SU-DHL-6 (cell line): Measurements from ENCODE around the gene CACNA1C.

ENCODE experiments used
- H2AFZ ChIP-seq: fragments of 200-600 bp; sonication (generic); 2 replicates; pipeline ENCODE4 v1.6.1; 2014; ENCODE audit warnings: low read depth, mild to moderate bottlenecking, moderate library complexity, mixed read lengths, antibody characterized with exemption, low read length; ENCODE audit not compliant: severe bottlenecking
- H3F3A ChIP-seq: fragments of 200-600 bp; shearing (Covaris generic); 2 replicates; pipeline ENCODE4 v1.6.0; 2016; ENCODE audit warnings: antibody characterized with exemption, mild to moderate bottlenecking; ENCODE audit not compliant: insufficient read depth
- H3K27ac ChIP-seq: fragments of 200-600 bp; sonication (generic); 2 replicates; pipeline ENCODE4 v1.5.1; 2016; ENCODE audit warnings: low read depth, mild to moderate bottlenecking, low read length, moderate library complexity, mixed read lengths
- H3K27me3 ChIP-seq: fragments of 200-600 bp; sonication (generic), shearing (Covaris generic); 2 replicates; pipeline ENCODE4 v1.6.0; 2014; ENCODE audit warnings: mild to moderate bottlenecking, low read length
- H3K36me3 ChIP-seq: fragments of 200-600 bp; sonication (generic); 2 replicates; pipeline ENCODE4 v1.6.1; 2014; ENCODE audit warnings: mild to moderate bottlenecking, low read length, mixed read lengths
- H3K4me2 ChIP-seq: fragments of 300-600, 200-600 bp; shearing (Covaris generic), sonication (generic); 2 replicates; pipeline ENCODE4 v1.6.0; 2014; ENCODE audit warnings: low read length, low read depth, mild to moderate bottlenecking; ENCODE audit not compliant: poor library complexity, severe bottlenecking
- H3K4me3 ChIP-seq: fragments of 200-600 bp; sonication (generic); 2 replicates; pipeline ENCODE4 v1.5.1; 2014; ENCODE audit warnings: antibody characterized with exemption, low read length, mild to moderate bottlenecking, mixed read lengths; ENCODE audit not compliant: insufficient read depth, poor library complexity, severe bottlenecking
- H3K79me2 ChIP-seq: fragments of 200-600 bp; sonication (generic); 2 replicates; pipeline ENCODE4 v1.6.1; 2014; ENCODE audit warnings: mild to moderate bottlenecking, low read length, moderate library complexity; ENCODE audit not compliant: insufficient read depth
- H3K9ac ChIP-seq: fragments of 200-600 bp; sonication (generic); 2 replicates; pipeline ENCODE4 v1.7.0; 2014; ENCODE audit warnings: mild to moderate bottlenecking, low read length
- H3K9me2 ChIP-seq: fragments of 200-600 bp; sonication (generic); replicated peaks from 2 replicates; pipeline ENCODE4 v1.6.1; 2014; ENCODE audit warnings: low read length; ENCODE audit not compliant: insufficient read depth
- H3K9me3 ChIP-seq: fragments of 200-600 bp; sonication (generic); 2 replicates; pipeline ENCODE4 v1.6.1; 2014; ENCODE audit warnings: low read length, mixed read lengths; ENCODE audit not compliant: insufficient read depth
- H4K20me1 ChIP-seq: fragments of 200-600 bp; sonication (generic); 2 replicates; pipeline ENCODE4 v1.6.1; 2014; ENCODE audit warnings: low read depth, mild to moderate bottlenecking, antibody characterized with exemption, low read length, moderate library complexity, mixed read lengths
- CTCF ChIP-seq: fragments of 200-600 bp; sonication (generic); IDR thresholded peaks from one replicate; pipeline ENCODE4 v1.5.1; 2017; ENCODE audit warnings: antibody characterized with exemption, mild to moderate bottlenecking, low read length, moderate library complexity; ENCODE audit not compliant: insufficient read depth, poor library complexity, severe bottlenecking
- EZH2phosphoT487 ChIP-seq: fragments of 200-600 bp; sonication (generic), shearing (Covaris generic); conservative IDR thresholded peaks from 2 replicates; pipeline ENCODE4 v1.6.1; 2018; ENCODE audit warnings: mild to moderate bottlenecking, antibody characterized with exemption, low read length, moderate library complexity, mixed read lengths

The CACNA1C gene

GRCh38 chr12:2541631-2542204 is 488.9 kb downstream of the CACNA1C start:
- H3K36me3 ChIP-seq, result no peaks in the 10 kb centered on the region
- H3K4me2 ChIP-seq, result no peak overlapping the region
- H3F3A ChIP-seq, result no peaks in the 10 kb centered on the region
- H3K4me3 ChIP-seq, result no peak overlapping the region
- no peak overlapping the region for H3K27ac ChIP-seq
- H4K20me1 ChIP-seq, result no peaks in the 10 kb centered on the region
- no peaks in the 10 kb centered on the region for H3K27me3 ChIP-seq
- H3K9me2 ChIP-seq, result no peaks in the 10 kb centered on the region
- H3K9ac ChIP-seq, result no peak overlapping the region
- H2AFZ ChIP-seq, result no peak overlapping the region
- H3K9me3 ChIP-seq, result no peaks in the 10 kb centered on the region
- TF ChIP-seq CTCF (no peak), EZH2phosphoT487 (no peak)
- H3K79me2 ChIP-seq, result no peaks in the 10 kb centered on the region

GRCh38 chr12:2543801-2544200 is 491.0 kb downstream of the CACNA1C start:
- no peak overlapping the region for H3K27ac ChIP-seq
- H3K9me2 ChIP-seq, result no peaks in the 10 kb centered on the region
- no peaks in the 10 kb centered on the region for H3K79me2 ChIP-seq
- no peaks in the 10 kb centered on the region for H3F3A ChIP-seq
- no peaks in the 10 kb centered on the region for H3K36me3 ChIP-seq
- TF ChIP-seq EZH2phosphoT487, result no peak
- H3K4me2 ChIP-seq, result no peak overlapping the region
- no peak overlapping the region for H3K4me3 ChIP-seq
- no peak overlapping the region for H3K9ac ChIP-seq
- no peaks in the 10 kb centered on the region for H3K9me3 ChIP-seq
- no peak overlapping the region for H2AFZ ChIP-seq
- H3K27me3 ChIP-seq, result no peaks in the 10 kb centered on the region
- no peaks in the 10 kb centered on the region for H4K20me1 ChIP-seq

GRCh38 chr12:2544230-2544629 is 491.4 kb downstream of the CACNA1C start:
- Histone ChIP-seq H2AFZ (no peak overlapping the region), H3K9ac (no peak overlapping the region), H3F3A (no peaks in the 10 kb centered on the region), H4K20me1 (no peaks in the 10 kb centered on the region), H3K27me3 (no peaks in the 10 kb centered on the region), H3K4me3 (no peak overlapping the region), H3K9me3 (no peaks in the 10 kb centered on the region), H3K9me2 (no peaks in the 10 kb centered on the region), H3K36me3 (no peaks in the 10 kb centered on the region), H3K27ac (no peak overlapping the region), H3K4me2 (no peak overlapping the region), H3K79me2 (no peaks in the 10 kb centered on the region)
- no peak for TF ChIP-seq CTCF

- no peak for TF ChIP-seq CTCF
- TF ChIP-seq EZH2phosphoT487, result no peak
- no peak overlapping the region for H3K4me2 ChIP-seq
- no peak overlapping the region for H2AFZ ChIP-seq
- H3F3A ChIP-seq, result no peaks in the 10 kb centered on the region
- no peaks in the 10 kb centered on the region for H4K20me1 ChIP-seq
- H3K27me3 ChIP-seq, result no peaks in the 10 kb centered on the region
- H3K9me2 ChIP-seq, result no peaks in the 10 kb centered on the region
- H3K9me3 ChIP-seq, result no peaks in the 10 kb centered on the region
- H3K79me2 ChIP-seq, result no peaks in the 10 kb centered on the region
- no peaks in the 10 kb centered on the region for H3K36me3 ChIP-seq
- no peak overlapping the region for H3K9ac ChIP-seq
- H3K4me3 ChIP-seq, result no peak overlapping the region
- no peak overlapping the region for H3K27ac ChIP-seq
Measured at GRCh38 chr12:2547273-2548044, 494.7 kb downstream of the CACNA1C start.
